Measurements from ENCODE around the gene RCHY1.
"Not testable (repeated sequence)": the region's sequence is repeated elsewhere in the genome, so short reads cannot be mapped to it uniquely, and the experiment has no call there.

Gene RCHY1

DNA sequence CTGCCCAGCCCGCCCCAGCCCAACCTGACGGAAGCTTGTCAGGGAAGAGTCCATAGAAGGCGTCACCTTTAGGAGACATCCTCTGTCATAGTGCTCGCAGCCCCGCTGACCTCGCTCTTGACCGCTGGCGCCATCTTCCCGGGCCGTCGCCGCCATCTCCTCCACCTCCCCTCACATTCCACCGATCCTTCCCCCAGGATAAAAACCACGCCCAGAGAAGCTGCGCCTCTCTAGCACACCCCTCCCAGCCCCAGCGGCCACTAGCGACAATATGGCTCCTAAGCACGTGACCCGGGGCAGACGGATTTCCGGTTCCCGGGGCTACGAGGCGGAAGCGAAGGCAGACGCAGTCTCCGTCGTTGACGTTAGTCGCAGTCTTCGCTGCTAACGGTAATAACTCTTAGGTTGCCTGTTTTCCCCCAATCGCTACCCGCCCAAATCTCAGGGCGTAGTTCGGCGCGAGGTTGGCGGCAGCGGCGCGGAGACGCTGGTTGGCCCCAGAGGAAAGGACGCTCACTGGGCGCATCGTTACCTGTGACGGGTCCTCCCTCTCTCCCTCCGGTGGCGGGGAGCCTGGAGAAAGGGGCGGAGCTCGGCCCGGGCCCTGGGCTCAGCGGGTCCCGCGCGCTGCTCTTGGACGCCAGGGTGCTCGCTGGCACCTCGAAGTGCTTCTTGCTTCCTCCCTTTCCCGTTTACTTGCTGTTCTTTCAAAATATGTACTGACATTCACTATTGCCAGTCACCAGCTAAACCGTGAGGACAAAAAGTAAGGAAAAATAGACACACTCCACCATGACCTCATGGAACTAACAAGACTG is at the start of gene RCHY1, which contains the start of gene THAP6:
Gene RCHY1, minus strand, starts transcription at position 273 of the 818 bp plus-strand sequence. Its CDS starts 117 bp downstream, at position 156.
Gene THAP6, plus strand, starts transcription at position 343 of the 818 bp plus-strand sequence. CDS start 980 bp downstream, outside the sequence.
- DNase-seq = peak; percentile 95

DNA sequence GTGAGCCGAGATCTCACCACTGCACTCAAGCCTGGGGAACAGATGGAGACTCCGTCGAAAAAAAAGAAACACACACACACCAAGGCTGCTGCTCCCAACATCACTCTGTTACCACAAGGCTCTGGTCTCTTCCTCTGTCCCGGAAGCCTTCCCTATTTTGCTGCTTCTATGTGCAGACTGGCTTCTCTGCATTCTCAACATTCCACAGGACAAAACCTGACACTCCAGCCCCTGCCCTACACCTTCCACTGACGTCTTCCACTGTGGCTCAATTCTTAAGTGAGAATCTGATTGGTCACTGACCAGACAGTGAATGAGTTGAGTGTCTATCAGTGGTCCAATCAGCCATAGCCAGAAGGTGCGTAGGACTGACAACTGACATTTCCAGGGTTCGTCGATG is 47.6 kb upstream of the RCHY1 start:
- DNase-seq = no peak

DNA sequence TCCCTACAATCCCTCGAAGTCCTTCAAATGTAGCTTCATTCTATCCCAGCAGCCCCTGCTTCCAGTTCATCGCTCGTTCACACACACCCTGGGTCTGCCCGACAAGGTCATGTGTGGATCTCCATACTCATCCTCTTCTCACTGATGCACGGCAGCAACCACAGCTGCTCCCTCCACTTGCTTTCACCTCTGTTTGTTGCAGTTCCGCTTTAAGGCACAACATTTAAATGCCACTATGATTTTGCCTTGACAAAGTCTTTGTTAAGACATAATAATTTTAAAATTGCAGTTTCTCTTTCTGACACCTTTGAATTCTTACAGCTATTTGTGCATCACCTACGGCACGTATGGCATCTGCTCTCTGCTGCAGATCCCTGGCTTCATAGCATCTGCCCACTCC is 43.5 kb upstream of the RCHY1 start:
- DNase-seq = no peak

DNA sequence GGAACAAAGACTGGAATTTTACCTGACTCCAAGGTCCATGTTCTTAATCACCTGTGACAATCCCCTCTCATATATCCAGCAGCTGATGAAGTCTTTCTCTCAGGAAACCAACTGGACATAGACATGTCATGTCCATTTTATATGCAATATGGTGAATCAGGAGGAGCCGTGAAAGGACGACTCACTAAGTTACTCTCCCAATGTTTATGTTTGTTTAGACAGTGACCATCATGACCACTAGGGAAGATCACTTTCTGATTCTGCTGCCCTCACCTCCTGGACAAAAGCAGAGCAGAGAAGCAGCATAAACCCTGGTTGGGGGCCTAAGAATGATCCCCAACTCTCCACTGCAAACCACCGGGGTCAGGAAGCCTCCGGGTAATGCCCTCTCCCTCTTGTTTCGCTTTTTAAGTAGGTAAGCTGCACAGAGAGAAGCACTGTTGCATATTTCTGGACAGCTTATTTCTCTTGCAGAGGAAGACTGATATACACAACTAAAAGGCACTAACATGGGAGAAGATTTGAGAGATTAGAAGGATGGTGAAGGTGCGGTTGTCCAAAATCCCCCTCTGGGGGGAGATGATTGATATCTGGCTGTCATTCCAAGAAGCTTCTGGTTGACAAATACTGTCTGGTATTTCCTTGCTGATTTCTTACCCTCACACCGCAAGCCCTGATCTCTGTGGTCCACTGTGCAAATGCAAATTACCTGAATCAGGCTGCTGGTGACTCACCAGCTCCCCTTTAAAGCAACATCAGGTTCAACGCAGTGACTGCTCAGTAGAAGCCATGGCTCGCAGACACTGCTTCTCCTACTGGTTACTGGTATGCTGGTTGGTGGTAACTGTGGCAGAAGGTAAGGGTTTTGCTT is 41.3 kb upstream of the RCHY1 start, which contains the start of gene ODAPH:
Gene ODAPH, plus strand, starts transcription at position 773 of the 871 bp plus-strand sequence. Its CDS starts 17 bp downstream, at position 790.
- peak; percentile 37 for DNase-seq

DNA sequence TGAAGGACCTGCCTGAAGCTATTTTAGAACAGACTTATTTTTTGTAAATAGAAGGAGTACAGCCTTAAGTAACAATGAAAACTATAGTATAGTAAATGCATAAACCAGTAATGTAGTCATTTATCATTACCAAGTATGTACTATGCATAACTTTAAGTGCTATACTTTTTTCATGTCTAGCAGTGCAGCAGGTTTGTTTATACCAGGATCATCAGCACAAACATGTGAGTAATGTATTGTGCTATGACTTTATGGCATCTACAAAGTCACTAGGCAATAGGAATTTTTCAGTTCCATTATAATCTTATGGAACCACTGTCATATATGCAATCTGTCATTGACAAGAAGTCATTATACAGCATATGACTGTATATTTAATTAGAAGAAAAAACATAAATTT is 38.2 kb upstream of the RCHY1 start:
- DNase-seq = no peak

DNA sequence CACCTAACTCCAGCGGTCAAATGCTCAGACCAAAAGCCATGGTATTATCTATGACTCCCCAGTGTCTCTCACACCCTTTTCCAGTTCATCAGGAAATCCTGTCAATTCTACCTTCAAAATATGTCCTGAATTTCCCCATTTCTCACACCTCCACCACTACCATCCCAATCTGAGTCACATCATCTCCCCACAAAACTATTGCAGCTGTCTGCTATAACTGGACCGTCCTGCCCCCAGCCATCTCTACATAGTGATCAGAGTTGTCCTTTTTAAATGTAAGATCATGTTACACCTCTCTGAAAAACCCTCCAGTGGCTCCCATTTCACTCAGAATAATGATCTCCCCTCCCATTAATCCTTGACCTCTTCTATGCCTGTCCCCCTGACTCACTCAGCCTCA is 34.8 kb upstream of the RCHY1 start:
- DNase-seq = no peak

DNA sequence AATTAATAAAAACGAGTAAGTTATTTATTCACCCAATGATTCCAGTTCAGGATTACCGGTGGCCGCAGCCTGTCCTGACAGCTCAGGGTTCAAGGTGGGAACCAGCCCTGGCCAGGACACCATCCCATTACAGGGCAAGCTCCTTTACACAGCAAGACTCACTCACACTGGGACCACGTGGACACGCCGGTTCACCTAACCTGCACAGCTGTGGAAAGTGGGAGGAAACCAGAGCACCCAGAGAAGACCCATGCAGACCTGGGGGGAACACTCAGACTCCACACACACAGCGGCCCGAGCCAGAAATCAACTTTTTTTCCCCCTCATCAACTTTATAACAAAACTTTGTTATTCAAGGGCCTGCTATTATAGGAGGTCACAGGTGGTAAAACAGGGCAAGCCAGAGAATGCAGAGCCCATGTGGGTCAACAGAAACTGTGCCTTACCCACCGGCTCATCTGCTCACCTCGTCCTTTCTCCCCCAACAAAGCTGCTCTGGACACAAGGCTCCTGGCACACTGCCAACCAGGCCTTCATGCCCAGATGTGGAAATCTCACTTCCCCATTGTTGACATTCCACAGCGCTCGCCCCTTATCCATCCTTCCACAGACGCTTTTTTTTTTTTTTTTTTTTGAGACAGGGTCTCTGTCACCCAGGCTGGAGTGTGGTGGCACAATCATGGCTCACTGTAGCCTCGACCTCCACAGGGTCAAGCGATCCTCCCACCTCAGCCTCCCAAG is 33.6 kb upstream of the RCHY1 start:
- DNase-seq = no peak

DNA sequence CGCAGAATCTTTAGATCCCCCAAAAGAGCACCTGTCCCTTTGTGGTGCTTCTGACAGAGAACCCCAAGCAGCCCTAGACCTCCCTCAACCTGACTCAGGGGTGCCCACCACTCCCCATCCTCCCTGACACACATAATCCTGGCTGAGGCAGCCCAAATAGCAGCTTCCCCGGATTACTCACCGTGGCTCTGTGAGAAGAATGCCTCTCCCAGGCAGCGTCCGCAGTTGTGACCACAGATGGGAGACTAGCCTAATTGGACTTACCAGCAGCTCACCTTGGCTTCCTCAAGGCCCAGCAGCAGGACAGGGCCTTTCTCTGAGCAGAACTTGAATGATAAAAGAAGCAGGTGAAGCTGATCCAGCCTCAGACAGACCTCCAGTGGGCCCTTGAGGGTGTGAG is 31.3 kb upstream of the RCHY1 start:
- no peak for DNase-seq

DNA sequence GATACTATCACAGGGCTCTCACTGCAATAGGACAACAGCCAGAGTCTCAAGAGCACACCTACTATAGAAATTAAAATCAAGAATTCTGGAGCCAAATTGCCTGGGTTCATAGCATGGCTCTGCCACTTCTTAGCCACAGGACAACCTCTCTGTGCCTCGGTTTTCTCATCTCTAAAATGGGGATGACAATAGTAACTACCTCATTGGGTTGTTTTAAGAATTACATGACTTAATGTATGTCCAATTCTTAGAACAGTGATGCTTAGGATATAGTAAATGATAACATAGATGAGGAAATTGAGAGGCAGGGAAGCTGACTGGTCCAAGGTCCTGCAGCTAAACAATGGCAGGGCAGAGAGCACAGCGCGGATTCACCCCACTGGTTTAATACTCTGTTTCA is 30.7 kb upstream of the RCHY1 start:
- DNase-seq = no peak

DNA sequence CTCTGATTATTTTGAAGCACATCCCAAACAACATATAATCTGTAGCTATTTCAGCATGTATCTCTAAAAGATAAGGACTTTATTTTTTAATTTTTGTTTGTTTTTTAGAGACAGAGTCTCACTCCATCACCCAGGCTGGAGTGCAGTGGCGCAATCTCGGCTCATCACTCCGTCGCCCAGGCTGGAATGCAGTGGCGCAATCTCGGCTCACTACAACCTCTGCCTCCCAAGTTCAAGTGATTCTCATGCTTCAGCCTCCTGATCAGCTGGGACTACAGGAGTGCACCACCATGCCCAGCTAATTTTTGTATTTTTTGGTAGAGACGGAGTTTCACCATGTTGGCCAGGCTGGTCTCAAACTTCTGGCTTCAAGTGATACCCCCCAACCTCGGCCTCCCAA is 30.0 kb upstream of the RCHY1 start:
- not testable (repeated sequence) for DNase-seq

DNA sequence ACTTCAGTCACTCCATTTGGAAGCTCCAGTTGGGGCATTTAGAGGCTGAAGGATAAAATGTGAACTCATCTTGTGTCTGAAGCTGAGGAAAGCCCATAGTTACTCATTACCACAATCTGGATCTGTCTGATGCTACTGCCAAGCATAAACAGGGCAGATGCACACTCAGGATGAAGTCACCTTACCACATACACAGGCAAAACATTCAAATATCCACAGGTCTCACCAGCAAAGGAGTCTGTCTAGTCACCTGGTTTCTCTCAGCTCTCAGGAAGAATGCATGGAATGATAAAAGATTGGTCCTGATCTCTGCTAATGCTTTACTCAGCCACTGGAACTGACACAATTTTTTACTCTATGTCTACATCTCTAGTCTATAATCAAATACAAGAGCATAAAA is 28.6 kb upstream of the RCHY1 start:
- DNase-seq = no peak

DNA sequence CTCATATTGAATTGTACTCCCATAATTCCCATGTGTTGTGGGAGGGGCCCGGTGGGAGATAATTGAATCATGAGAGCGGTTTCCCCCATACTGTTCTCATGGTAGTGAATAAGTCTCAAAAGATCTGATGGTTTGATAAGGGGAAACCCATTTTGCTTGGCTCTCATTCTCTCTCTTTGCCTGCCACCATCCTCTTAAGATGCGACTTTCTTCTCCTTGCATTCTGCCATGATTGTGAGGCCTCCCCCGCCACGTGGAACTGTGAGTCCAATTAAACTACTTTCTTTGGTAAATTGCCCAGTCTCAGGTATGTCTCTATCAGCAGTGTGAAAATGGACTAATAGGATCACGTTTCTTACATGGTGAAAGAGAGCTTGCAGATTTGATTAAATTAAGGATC is 23.1 kb upstream of the RCHY1 start:
- DNase-seq = not testable (repeated sequence)

DNA sequence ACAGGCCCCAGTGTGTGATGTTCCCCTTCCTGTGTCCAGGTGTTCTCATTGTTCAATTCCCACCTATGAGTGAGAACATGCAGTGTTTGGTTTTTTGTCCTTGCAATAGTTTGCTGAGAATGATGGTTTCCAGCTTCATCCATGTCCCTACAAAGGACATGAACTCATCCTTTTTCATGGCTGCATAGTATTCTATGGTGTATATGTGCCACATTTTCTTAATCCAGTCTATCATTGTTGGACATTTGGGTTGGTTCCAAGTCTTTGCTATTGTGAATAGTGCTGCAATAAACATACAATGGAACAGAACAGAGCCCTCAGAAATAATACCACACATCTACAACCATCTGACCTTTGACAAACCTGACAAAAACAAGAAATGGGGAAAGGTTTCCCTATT is 19.7 kb upstream of the RCHY1 start:
- DNase-seq = not testable (repeated sequence)

DNA sequence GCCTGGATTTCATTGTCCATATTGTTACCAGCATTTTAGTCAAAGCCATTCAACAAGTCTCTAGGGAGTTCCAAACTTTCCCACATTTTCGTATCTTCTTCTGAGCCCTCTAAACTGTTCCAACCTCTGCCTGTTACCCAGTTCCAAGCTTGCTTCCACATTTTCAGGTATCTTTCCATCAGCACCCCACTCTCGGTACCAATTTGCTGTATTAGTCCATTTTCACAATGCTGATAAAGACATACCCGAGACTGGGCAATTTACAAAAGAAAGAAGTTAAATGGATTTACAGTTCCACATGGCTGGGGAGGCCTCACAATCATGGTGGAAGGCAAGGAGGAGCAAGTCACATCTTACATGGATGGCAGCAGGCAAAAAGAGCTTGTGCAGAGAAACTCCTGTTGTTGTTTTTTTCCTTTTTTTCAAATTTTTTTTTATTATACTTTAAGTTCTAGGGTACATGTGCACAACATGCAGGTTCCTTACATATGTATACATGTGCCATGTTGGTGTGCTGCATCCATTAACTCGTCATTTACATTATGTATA is 19.2 kb upstream of the RCHY1 start:
- not testable (repeated sequence) for DNase-seq

DNA sequence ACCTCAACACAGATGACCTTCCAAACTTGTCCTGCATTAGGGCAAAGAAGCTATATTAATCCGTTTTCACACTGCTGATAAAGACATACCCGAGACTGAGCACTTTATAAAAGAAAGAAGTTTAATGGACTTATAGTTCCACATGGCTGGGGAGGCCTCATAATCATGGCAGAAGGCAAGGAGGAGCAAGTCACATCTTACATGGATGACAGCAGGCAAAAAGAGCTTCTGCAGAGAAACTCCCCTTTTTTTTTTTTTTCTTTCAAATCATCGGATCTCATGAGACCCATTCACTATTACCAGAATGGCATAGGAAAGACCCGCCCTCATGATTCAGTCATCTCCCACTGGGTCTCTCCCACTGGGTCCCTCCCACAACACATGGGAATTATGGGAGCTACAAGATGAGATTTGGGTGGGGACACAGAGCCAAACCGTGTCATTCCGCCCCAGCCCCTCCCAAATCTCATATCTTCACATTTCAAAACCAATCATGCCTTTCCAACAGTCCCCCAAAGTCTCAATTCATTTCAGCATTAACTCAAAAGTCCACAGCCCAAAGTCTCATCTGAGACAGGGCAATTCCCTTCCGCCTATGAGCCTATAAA is 17.4 kb upstream of the RCHY1 start:
- DNase-seq = not testable (repeated sequence)

DNA sequence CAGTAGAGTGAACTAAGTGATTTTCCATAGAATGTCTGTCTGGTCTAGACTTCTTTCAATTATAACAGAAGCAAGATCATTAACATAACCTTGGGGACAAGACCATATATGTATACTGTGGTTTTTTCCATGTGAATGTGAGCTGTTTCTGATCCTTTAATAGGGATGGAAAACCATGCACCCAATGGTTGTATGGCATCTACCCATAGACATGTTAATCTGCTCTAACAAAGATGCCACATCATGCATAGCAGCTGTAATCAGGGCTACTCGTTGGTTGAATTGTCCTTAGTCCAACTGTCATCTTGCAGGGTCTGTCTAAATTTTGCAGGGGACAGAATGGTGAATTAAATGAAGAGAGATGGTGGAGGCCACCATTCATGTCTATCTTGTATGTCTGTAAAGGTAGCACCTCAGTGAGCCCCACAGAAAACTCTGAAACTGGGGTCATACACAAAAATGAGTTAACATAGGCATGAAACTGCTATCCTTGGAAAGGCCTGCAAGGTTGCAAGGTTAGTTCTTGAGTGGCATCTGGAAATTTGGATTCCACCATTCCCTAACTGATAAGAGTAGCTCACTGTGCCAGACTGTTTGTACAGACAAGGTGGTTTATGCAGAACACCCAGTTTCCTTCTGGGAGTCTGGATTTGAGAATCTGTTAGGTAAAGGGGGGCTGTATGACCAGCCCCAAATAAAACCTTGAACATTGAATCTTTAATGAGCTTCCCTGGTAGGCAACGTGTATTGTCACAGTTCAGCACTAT is 16.5 kb upstream of the RCHY1 start:
- DNase-seq = no peak

DNA sequence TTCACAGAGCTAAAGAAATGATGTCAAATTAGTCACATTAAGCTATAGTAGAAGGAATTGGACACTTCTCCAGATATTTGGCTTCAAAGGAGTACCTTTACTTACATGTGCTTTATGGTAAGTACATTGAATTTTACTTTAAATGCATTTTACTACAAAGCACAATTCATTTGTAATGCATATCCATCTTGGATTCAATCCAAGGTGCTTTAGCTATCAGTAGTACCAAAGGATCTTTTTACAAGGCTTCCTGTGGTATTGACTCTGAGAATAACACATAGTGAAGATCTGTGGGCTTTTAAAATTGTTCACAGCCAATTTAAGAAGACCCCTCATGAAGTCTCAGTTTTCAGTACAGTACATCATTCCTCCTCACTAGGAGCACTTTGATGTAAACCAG is 13.3 kb upstream of the RCHY1 start:
- no peak for DNase-seq

DNA sequence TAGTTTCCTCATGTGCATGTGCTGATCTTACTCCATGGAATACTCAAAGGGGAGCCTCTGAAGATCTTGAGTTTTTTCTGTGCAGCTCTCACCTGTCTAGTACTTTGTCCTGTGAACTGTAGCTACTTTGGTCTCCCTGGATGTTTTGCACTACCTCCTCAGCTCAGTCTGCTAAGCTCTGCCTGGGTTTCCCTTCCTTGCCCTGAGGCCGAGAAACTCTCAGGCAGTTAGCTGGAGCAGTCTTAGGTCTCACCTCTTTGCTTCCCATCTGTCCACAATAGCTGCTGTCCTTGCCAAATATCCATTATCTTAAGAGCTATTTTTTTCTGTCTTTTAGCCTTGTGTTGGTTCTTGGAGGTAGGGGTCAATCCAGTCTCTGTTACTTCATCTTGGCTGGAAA is 11.7 kb upstream of the RCHY1 start:
- no peak for DNase-seq

DNA sequence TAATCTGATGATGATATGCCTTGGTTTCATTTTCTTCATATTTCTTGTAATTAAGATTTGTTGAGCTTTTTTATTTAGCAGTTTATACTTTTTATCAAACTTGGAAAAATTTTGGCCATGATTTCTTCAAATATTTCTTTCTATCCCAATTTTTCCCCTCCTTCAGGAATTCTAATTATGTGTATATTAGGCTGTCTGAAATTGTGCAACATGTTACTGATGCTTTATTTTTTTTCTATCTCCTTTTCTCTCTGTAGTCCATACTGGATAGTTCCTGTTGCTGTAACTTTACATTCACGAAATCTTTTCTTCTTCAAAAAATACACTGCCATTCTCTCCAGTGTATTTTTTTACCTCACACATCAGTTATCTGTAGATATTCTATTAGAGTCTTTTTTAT is 10.9 kb upstream of the RCHY1 start:
- no peak for DNase-seq

DNA sequence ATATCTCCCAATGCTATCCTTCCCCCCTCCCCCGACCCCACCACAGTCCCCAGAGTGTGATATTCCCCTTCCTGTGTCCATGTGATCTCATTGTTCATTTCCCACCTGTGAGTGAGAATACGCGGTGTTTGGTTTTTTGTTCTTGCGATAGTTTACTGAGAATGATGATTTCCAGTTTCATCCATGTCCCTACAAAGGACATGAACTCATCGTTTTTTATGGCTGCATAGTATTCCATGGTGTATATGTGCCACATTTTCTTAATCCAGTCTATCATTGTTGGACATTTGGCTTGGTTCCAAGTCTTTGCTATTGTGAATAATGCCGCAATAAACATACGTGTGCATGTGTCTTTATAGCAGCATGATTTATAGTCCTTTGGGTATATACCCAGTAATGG is 5.2 kb upstream of the RCHY1 start:
- not testable (repeated sequence) for DNase-seq

DNA sequence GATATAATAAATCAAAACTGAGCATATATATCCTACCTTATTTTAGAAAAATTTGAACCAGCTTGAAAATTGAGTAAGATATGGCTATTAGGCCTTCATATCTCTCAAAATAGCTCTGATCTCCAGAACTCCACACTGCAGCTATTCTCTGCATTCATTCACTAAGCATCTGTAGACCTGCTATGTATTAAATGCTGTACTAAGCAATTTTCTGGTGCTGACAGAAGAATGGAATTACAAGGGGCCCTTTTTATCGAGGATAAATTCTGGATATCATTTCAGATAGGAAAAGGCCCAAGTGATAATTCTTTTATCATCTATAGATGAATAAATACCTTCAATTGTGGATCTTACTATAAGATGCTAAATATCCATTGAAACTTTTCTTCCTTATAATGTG is 1.9 kb upstream of the RCHY1 start:
- DNase-seq = no peak

Measured in stimulated activated CD4-positive, alpha-beta T cell treated with anti-CD3 and anti-CD28 coated beads, Interleukin-4, amount 100 ng/mL, for 24 hours (primary cell).